Stimulated activated CD4-positive, alpha-beta T cell treated with anti-CD3 and anti-CD28 coated beads, Interleukin-15, amount 100 ng/mL, for 24 hours (primary cell): Measurements from ENCODE around the gene FBXO36.
"Not testable (repeated sequence)": the region's sequence is repeated elsewhere in the genome, so short reads cannot be mapped to it uniquely, and the experiment has no call there.

Experiments used
- DNase-seq: peaks from one replicate; pipeline ENCODE4 v3.0.0-alpha.2; 2020

FBXO36 gene

GRCh38 chr2:229914171-229914570, 8.1 kb upstream of the FBXO36 start:
- no peak for DNase-seq

GRCh38 chr2:229917793-229918192, 4.5 kb upstream of the FBXO36 start:
- no peak for DNase-seq

GRCh38 chr2:229920011-229920641, 2.2 kb upstream of the FBXO36 start:
- DNase-seq, result peak; percentile 19

- peak; percentile 77 for DNase-seq
These were observed 1.0 kb upstream of the FBXO36 start for GRCh38 chr2:229921101-229921891.

GRCh38 chr2:229921892-229922448, 333 bp upstream of the FBXO36 start, which contains the start of gene TRIP12:
TSS of gene TRIP12 (minus strand) at chr2:229922009. CDS start at chr2:229880079, 41,930 bp downstream.
- peak; percentile 91 for DNase-seq

- not testable (repeated sequence) for DNase-seq
These were observed 2.2 kb downstream of the FBXO36 start for GRCh38 chr2:229924541-229924940.

- DNase-seq, result no peak
These were observed 2.9 kb downstream of the FBXO36 start for GRCh38 chr2:229925201-229925600.

GRCh38 chr2:229927817-229928321, 5.6 kb downstream of the FBXO36 start:
- no peak for DNase-seq

GRCh38 chr2:229930656-229931055, 8.4 kb downstream of the FBXO36 start:
- DNase-seq, result no peak

- DNase-seq, result no peak
These were observed 8.9 kb downstream of the FBXO36 start for GRCh38 chr2:229931241-229931640.

- DNase-seq, result no peak
These were observed 15.2 kb downstream of the FBXO36 start for GRCh38 chr2:229937537-229937936.

GRCh38 chr2:229942671-229943070, 20.4 kb downstream of the FBXO36 start:
- DNase-seq, result no peak

GRCh38 chr2:229943171-229943570, 20.9 kb downstream of the FBXO36 start:
- DNase-seq, result no peak

GRCh38 chr2:229943770-229944449, 21.6 kb downstream of the FBXO36 start:
- no peak for DNase-seq

GRCh38 chr2:229945975-229946374, 23.7 kb downstream of the FBXO36 start:
- DNase-seq, result no peak

GRCh38 chr2:229947544-229947943, 25.2 kb downstream of the FBXO36 start:
- DNase-seq, result no peak

- no peak for DNase-seq
These were observed 30.0 kb downstream of the FBXO36 start for GRCh38 chr2:229952256-229952835.

GRCh38 chr2:229955663-229956062, 33.4 kb downstream of the FBXO36 start:
- DNase-seq, result no peak

- no peak for DNase-seq
These were observed 34.2 kb downstream of the FBXO36 start for GRCh38 chr2:229956491-229956890.

GRCh38 chr2:229963596-229963995, 41.3 kb downstream of the FBXO36 start:
- DNase-seq, result not testable (repeated sequence)

- no peak for DNase-seq
These were observed 47.6 kb downstream of the FBXO36 start for GRCh38 chr2:229969921-229970320.

GRCh38 chr2:229970406-229970805, 48.1 kb downstream of the FBXO36 start:
- no peak for DNase-seq

- DNase-seq, result no peak
These were observed 49.0 kb downstream of the FBXO36 start for GRCh38 chr2:229971298-229971790.
